Measurements from ENCODE around the gene ADGRF3. TPM values are rescaled to one million over a fixed set of nuclear protein-coding genes. Genes with fewer than 3 reads are reported as not detected.

The ADGRF3 gene
- total and polyA plus RNA-seq, 4 donors = 0.08 to 0.13 TPM; not detected in 2

- Histone ChIP-seq H3K9me3 (ENCODE audit: control insufficient read depth, low read length) (no peaks in the 10 kb centered on the region), H3K4me3 (ENCODE audit: low read length in 2 of 2) (no peak overlapping the region), H3K36me3 (ENCODE audit: control insufficient read depth in 1 of 2, insufficient read depth in 2 of 2, low read length in 1 of 2) (no peaks in the 10 kb centered on the region), H3K4me1 (ENCODE audit: control insufficient read depth in 1 of 2, insufficient read depth in 2 of 2, low read length in 2 of 2) (no peaks in the 10 kb centered on the region), H3K27ac (ENCODE audit: low read depth in 1 of 2, low read length in 2 of 2) (no peak overlapping the region), H3K27me3 (ENCODE audit: control insufficient read depth in 1 of 2, insufficient read depth in 2 of 2, low read length in 1 of 2) (no peaks in the 10 kb centered on the region)
- ATAC-seq (ENCODE audit: low FRiP score) (no peak), DNase-seq (no peak)
- intact Hi-C loops (cut with DNase I) = no loop called here
- WGBS, 2 donors = 44 to 49% methylated on average over 6 of the region's 6 CpGs
These were observed 43.7 kb downstream of the ADGRF3 start for GRCh38 chr2:26302846-26303245.

- DNase-seq (no peak), ATAC-seq (ENCODE audit: low FRiP score) (no peak)
- intact Hi-C loops (cut with DNase I) = no loop called here
- Histone ChIP-seq H3K4me3 (ENCODE audit: low read length in 2 of 2) (peak overlapping the region; percentile 43 to 44), H3K27ac (ENCODE audit: low read depth in 1 of 2, low read length in 2 of 2) (peak overlapping the region; percentile 41 to 64), H3K36me3 (ENCODE audit: control insufficient read depth in 1 of 2, insufficient read depth in 2 of 2, low read length in 1 of 2) (no peaks in the 10 kb centered on the region), H3K4me1 (ENCODE audit: control insufficient read depth in 1 of 2, insufficient read depth in 2 of 2, low read length in 2 of 2) (no peaks in the 10 kb centered on the region), H3K27me3 (ENCODE audit: control insufficient read depth in 1 of 2, insufficient read depth in 2 of 2, low read length in 1 of 2) (no peaks in the 10 kb centered on the region), H3K9me3 (ENCODE audit: control insufficient read depth, low read length) (no peaks in the 10 kb centered on the region)
- WGBS, 2 donors = 21% methylated on average over 22 of the region's 22 CpGs
These were observed 46.2 kb downstream of the ADGRF3 start for GRCh38 chr2:26300234-26300925.

GRCh38 chr2:26299471-26300101, 47.0 kb downstream of the ADGRF3 start:
- peak overlapping the region; percentile 54 to 64 for H3K27ac ChIP-seq (ENCODE audit: low read depth in 1 of 2, low read length in 2 of 2)

GRCh38 chr2:26298638-26299393, 47.8 kb downstream of the ADGRF3 start:
- 1% methylated on average over 30 of the region's 30 CpGs for WGBS, 2 donors
- DNase-seq (peak in 1 of 2 donors; percentile 64), ATAC-seq (ENCODE audit: low FRiP score) (peak; percentile 84)
- no peaks in the 10 kb centered on the region for H3K27me3 ChIP-seq (ENCODE audit: control insufficient read depth in 1 of 2, insufficient read depth in 2 of 2, low read length in 1 of 2)
- peak overlapping the region; percentile 46 to 76 for H3K27ac ChIP-seq (ENCODE audit: low read depth in 1 of 2, low read length in 2 of 2)
- H3K4me3 ChIP-seq (ENCODE audit: low read length in 2 of 2) = peak overlapping the region; percentile 43 to 44
- H3K9me3 ChIP-seq (ENCODE audit: control insufficient read depth, low read length) = no peaks in the 10 kb centered on the region
- no peaks in the 10 kb centered on the region for H3K4me1 ChIP-seq (ENCODE audit: control insufficient read depth in 1 of 2, insufficient read depth in 2 of 2, low read length in 2 of 2)
- H3K36me3 ChIP-seq (ENCODE audit: control insufficient read depth in 1 of 2, insufficient read depth in 2 of 2, low read length in 1 of 2) = no peaks in the 10 kb centered on the region
- intact Hi-C loops (cut with DNase I) = no loop called here

More at GRCh38 chr2:26299471-26300101, 47.0 kb downstream of the ADGRF3 start:
- Histone ChIP-seq H3K4me3 (ENCODE audit: low read length in 2 of 2) (peak overlapping the region; percentile 43 to 44), H3K9me3 (ENCODE audit: control insufficient read depth, low read length) (no peaks in the 10 kb centered on the region), H3K4me1 (ENCODE audit: control insufficient read depth in 1 of 2, insufficient read depth in 2 of 2, low read length in 2 of 2) (no peaks in the 10 kb centered on the region), H3K36me3 (ENCODE audit: control insufficient read depth in 1 of 2, insufficient read depth in 2 of 2, low read length in 1 of 2) (no peaks in the 10 kb centered on the region), H3K27me3 (ENCODE audit: control insufficient read depth in 1 of 2, insufficient read depth in 2 of 2, low read length in 1 of 2) (no peaks in the 10 kb centered on the region)
- DNase-seq (no peak), ATAC-seq (ENCODE audit: low FRiP score) (peak; percentile 75)
- intact Hi-C loops (cut with DNase I) = no loop called here
- WGBS, 2 donors = 0% methylated on average over 9 of the region's 9 CpGs

GRCh38 chr2:26298286-26298637, 48.3 kb downstream of the ADGRF3 start:
- peak overlapping the region; percentile 46 to 76 for H3K27ac ChIP-seq (ENCODE audit: low read depth in 1 of 2, low read length in 2 of 2)
- no peaks in the 10 kb centered on the region for H3K27me3 ChIP-seq (ENCODE audit: control insufficient read depth in 1 of 2, insufficient read depth in 2 of 2, low read length in 1 of 2)
- no peaks in the 10 kb centered on the region for H3K9me3 ChIP-seq (ENCODE audit: control insufficient read depth, low read length)
- intact Hi-C loops (cut with DNase I) = no loop called here
- WGBS, 2 donors = 15 to 16% methylated on average over 17 of the region's 17 CpGs
- H3K36me3 ChIP-seq (ENCODE audit: control insufficient read depth in 1 of 2, insufficient read depth in 2 of 2, low read length in 1 of 2) = no peaks in the 10 kb centered on the region
- peak overlapping the region; percentile 14 to 44 for H3K4me3 ChIP-seq (ENCODE audit: low read length in 2 of 2)
- DNase-seq (no peak), ATAC-seq (ENCODE audit: low FRiP score) (peak; percentile 47)
- H3K4me1 ChIP-seq (ENCODE audit: control insufficient read depth in 1 of 2, insufficient read depth in 2 of 2, low read length in 2 of 2) = no peaks in the 10 kb centered on the region

- H3K36me3 ChIP-seq (ENCODE audit: control insufficient read depth in 1 of 2, insufficient read depth in 2 of 2, low read length in 1 of 2) = no peaks in the 10 kb centered on the region
- ATAC-seq (ENCODE audit: low FRiP score) (no peak), DNase-seq (no peak)
- intact Hi-C loops (cut with DNase I) = no loop called here
- H3K27me3 ChIP-seq (ENCODE audit: control insufficient read depth in 1 of 2, insufficient read depth in 2 of 2, low read length in 1 of 2) = no peaks in the 10 kb centered on the region
- H3K4me1 ChIP-seq (ENCODE audit: control insufficient read depth in 1 of 2, insufficient read depth in 2 of 2, low read length in 2 of 2) = no peaks in the 10 kb centered on the region
- H3K27ac ChIP-seq (ENCODE audit: low read depth in 1 of 2, low read length in 2 of 2) = no peak overlapping the region
- H3K9me3 ChIP-seq (ENCODE audit: control insufficient read depth, low read length) = no peaks in the 10 kb centered on the region
- WGBS, 2 donors = 87 to 93% methylated on average over 3 of the region's 3 CpGs
- no peak overlapping the region for H3K4me3 ChIP-seq (ENCODE audit: low read length in 2 of 2)
These were observed 49.5 kb downstream of the ADGRF3 start for GRCh38 chr2:26297061-26297460.

- ATAC-seq (ENCODE audit: low FRiP score) = no peak
- Histone ChIP-seq H3K9me3 (ENCODE audit: control insufficient read depth, low read length) (no peaks in the 10 kb centered on the region), H3K27me3 (ENCODE audit: control insufficient read depth in 1 of 2, insufficient read depth in 2 of 2, low read length in 1 of 2) (no peaks in the 10 kb centered on the region), H3K36me3 (ENCODE audit: control insufficient read depth in 1 of 2, insufficient read depth in 2 of 2, low read length in 1 of 2) (no peaks in the 10 kb centered on the region), H3K27ac (ENCODE audit: low read depth in 1 of 2, low read length in 2 of 2) (no peak overlapping the region), H3K4me1 (ENCODE audit: control insufficient read depth in 1 of 2, insufficient read depth in 2 of 2, low read length in 2 of 2) (no peaks in the 10 kb centered on the region), H3K4me3 (ENCODE audit: low read length in 2 of 2) (no peak overlapping the region)
- no peak for DNase-seq
- 84 to 98% methylated on average over 1 of the region's 1 CpG for WGBS, 2 donors
- intact Hi-C loops (cut with DNase I) = no loop called here
These were observed 51.1 kb downstream of the ADGRF3 start for GRCh38 chr2:26295511-26295910.

- no peak for DNase-seq
- intact Hi-C loops (cut with DNase I) = no loop called here
- Histone ChIP-seq H3K4me3 (ENCODE audit: low read length in 2 of 2) (no peak overlapping the region), H3K27ac (ENCODE audit: low read depth in 1 of 2, low read length in 2 of 2) (no peak overlapping the region), H3K9me3 (ENCODE audit: control insufficient read depth, low read length) (no peaks in the 10 kb centered on the region), H3K36me3 (ENCODE audit: control insufficient read depth in 1 of 2, insufficient read depth in 2 of 2, low read length in 1 of 2) (no peaks in the 10 kb centered on the region), H3K27me3 (ENCODE audit: control insufficient read depth in 1 of 2, insufficient read depth in 2 of 2, low read length in 1 of 2) (no peaks in the 10 kb centered on the region), H3K4me1 (ENCODE audit: control insufficient read depth in 1 of 2, insufficient read depth in 2 of 2, low read length in 2 of 2) (no peaks in the 10 kb centered on the region)
- no peak for ATAC-seq (ENCODE audit: low FRiP score)
- 55 to 65% methylated on average over 6 of the region's 6 CpGs for WGBS, 2 donors
These were observed 53.9 kb downstream of the ADGRF3 start for GRCh38 chr2:26292646-26293045.

All from aorta (tissue), 5 donors.